ENCODE results near the gene FAXC. TPM values are rescaled to one million over a fixed set of nuclear protein-coding genes. Genes with fewer than 3 reads are reported as not detected.

The FAXC gene
- total and polyA plus RNA-seq, 4 donors, result 11.7 to 51.9 (median 36.2) TPM

GRCh38 chr6:99236010-99236409 is 113.5 kb downstream of the FAXC start:
- no peaks in the 10 kb centered on the region for H3K36me3 ChIP-seq (ENCODE audit: control insufficient read depth, insufficient read depth, low read length)
- no peak overlapping the region for H3K27ac ChIP-seq (ENCODE audit: low read depth, low read length)
- 82% methylated on average over 3 of the region's 3 CpGs for WGBS (ENCODE audit: insufficient coverage)
- H3K27me3 ChIP-seq (ENCODE audit: control insufficient read depth, insufficient read depth, low read length), result no peaks in the 10 kb centered on the region
- DNase-seq (ENCODE audit: low read depth in 4 of 6, low spot score in 6 of 6), result no peak
- no peaks in the 10 kb centered on the region for H3K9me3 ChIP-seq (ENCODE audit: control insufficient read depth, insufficient read depth, low read length)
- no peak overlapping the region for H3K4me3 ChIP-seq (ENCODE audit: low read depth, low read length)
- H3K4me1 ChIP-seq (ENCODE audit: control insufficient read depth, insufficient read depth, low read length), result no peaks in the 10 kb centered on the region

GRCh38 chr6:99233219-99233618 is 116.3 kb downstream of the FAXC start:
- Histone ChIP-seq H3K36me3 (ENCODE audit: control insufficient read depth, insufficient read depth, low read length) (no peaks in the 10 kb centered on the region), H3K27me3 (ENCODE audit: control insufficient read depth, insufficient read depth, low read length) (no peaks in the 10 kb centered on the region), H3K4me3 (ENCODE audit: low read depth, low read length) (no peak overlapping the region), H3K27ac (ENCODE audit: low read depth, low read length) (no peak overlapping the region), H3K9me3 (ENCODE audit: control insufficient read depth, insufficient read depth, low read length) (no peaks in the 10 kb centered on the region), H3K4me1 (ENCODE audit: control insufficient read depth, insufficient read depth, low read length) (no peaks in the 10 kb centered on the region)
- WGBS (ENCODE audit: insufficient coverage), result 92% methylated on average over 4 of the region's 4 CpGs
- DNase-seq (ENCODE audit: low read depth in 4 of 6, low spot score in 6 of 6), result no peak

- H3K27me3 ChIP-seq (ENCODE audit: control insufficient read depth, insufficient read depth, low read length), result no peaks in the 10 kb centered on the region
- no peak overlapping the region for H3K4me3 ChIP-seq (ENCODE audit: low read depth, low read length)
- H3K27ac ChIP-seq (ENCODE audit: low read depth, low read length), result no peak overlapping the region
- no peaks in the 10 kb centered on the region for H3K36me3 ChIP-seq (ENCODE audit: control insufficient read depth, insufficient read depth, low read length)
- H3K4me1 ChIP-seq (ENCODE audit: control insufficient read depth, insufficient read depth, low read length), result no peaks in the 10 kb centered on the region
- H3K9me3 ChIP-seq (ENCODE audit: control insufficient read depth, insufficient read depth, low read length), result no peaks in the 10 kb centered on the region
- 70% methylated on average over 6 of the region's 8 CpGs for WGBS (ENCODE audit: insufficient coverage)
- DNase-seq (ENCODE audit: low read depth in 4 of 6, low spot score in 6 of 6), result no peak
These were observed 117.4 kb downstream of the FAXC start for GRCh38 chr6:99232056-99232455.

- no peaks in the 10 kb centered on the region for H3K9me3 ChIP-seq (ENCODE audit: control insufficient read depth, insufficient read depth, low read length)
These were observed 124.3 kb downstream of the FAXC start for GRCh38 chr6:99225172-99225571.

More at GRCh38 chr6:99225172-99225571, 124.3 kb downstream of the FAXC start:
- H3K27ac ChIP-seq (ENCODE audit: low read depth, low read length), result no peak overlapping the region
- H3K36me3 ChIP-seq (ENCODE audit: control insufficient read depth, insufficient read depth, low read length), result no peaks in the 10 kb centered on the region
- WGBS (ENCODE audit: insufficient coverage), result 85% methylated on average over 3 of the region's 3 CpGs
- DNase-seq (ENCODE audit: low read depth in 4 of 6, low spot score in 6 of 6), result no peak
- no peak overlapping the region for H3K4me3 ChIP-seq (ENCODE audit: low read depth, low read length)
- no peaks in the 10 kb centered on the region for H3K27me3 ChIP-seq (ENCODE audit: control insufficient read depth, insufficient read depth, low read length)
- no peaks in the 10 kb centered on the region for H3K4me1 ChIP-seq (ENCODE audit: control insufficient read depth, insufficient read depth, low read length)

Other genes starting within 250 kb of the FAXC start
- gene COQ3, start 44.5 kb upstream of the FAXC start, total RNA-seq, result 1 to 10 TPM; 8.7 to 9.2 TPM
- 10 to 100 TPM; 16.2 to 17.3 TPM for gene COQ3, start 44.5 kb upstream of the FAXC start, polyA plus RNA-seq (ENCODE audit: insufficient read length in 2 of 2)
- 100 to 1,000 TPM; 159 to 182 TPM for gene PNISR, start 75.6 kb upstream of the FAXC start, total RNA-seq
- gene PNISR, start 75.6 kb upstream of the FAXC start, polyA plus RNA-seq (ENCODE audit: insufficient read length in 2 of 2), result 100 to 1,000 TPM; 203 to 204 TPM
- 10 to 100 TPM; 22.3 to 53.3 TPM for gene USP45, start 165.7 kb upstream of the FAXC start, total RNA-seq
- 1 to 10 TPM; 8.2 to 9.1 TPM for gene USP45, start 165.7 kb upstream of the FAXC start, polyA plus RNA-seq (ENCODE audit: insufficient read length in 2 of 2)
- gene CCNC, start 219.0 kb upstream of the FAXC start, total RNA-seq, result 10 to 100 TPM; 45.3 to 90.2 TPM
- gene CCNC, start 219.0 kb upstream of the FAXC start, polyA plus RNA-seq (ENCODE audit: insufficient read length in 2 of 2), result 10 to 100 TPM; 62.9 to 66.0 TPM